Mesothelial cell of epicardium (in vitro differentiated cells): ENCODE results near the gene BNC2. TPM values are rescaled to one million over a fixed set of nuclear protein-coding genes. Genes with fewer than 3 reads are reported as not detected.
"Not testable (repeated sequence)": the region's sequence is repeated elsewhere in the genome, so short reads cannot be mapped to it uniquely, and the experiment has no call there.

Experiments
- DNase-seq, 2 experiments: peaks; one replicate each; pipeline ENCODE4 v3.0.0; 2021; ENCODE audit warnings: low spot score in 2 of 2; ENCODE audit not compliant: unreplicated experiment in 2 of 2
- H3K27ac Mint-ChIP-seq: 2 replicates; pipeline ENCODE4 v1.8.0; 2021; ENCODE audit warnings: mixed read lengths
- H3K27me3 Mint-ChIP-seq: 2 replicates; pipeline ENCODE4 v1.8.0; 2021; ENCODE audit warnings: low read depth, mixed read lengths
- H3K36me3 Mint-ChIP-seq: 2 replicates; pipeline ENCODE4 v1.8.0; 2021; ENCODE audit warnings: mixed read lengths
- H3K4me1 Mint-ChIP-seq: 2 replicates; pipeline ENCODE4 v1.8.0; 2021; ENCODE audit warnings: mixed read lengths
- H3K4me3 Mint-ChIP-seq: 2 replicates; pipeline ENCODE4 v1.8.0; 2021; ENCODE audit warnings: mild to moderate bottlenecking, moderate library complexity, mixed read lengths
- H3K9me3 Mint-ChIP-seq: 2 replicates; pipeline ENCODE4 v1.8.0; 2021; ENCODE audit warnings: mixed read lengths
- total RNA-seq: library from RNA; stranded (reverse); gene quantifications from 3 replicates; pipeline ENCODE4 v1.2.1, GENCODE V29; 2021
- TF ChIP-seq, protein P1 (sequence below): fragments of 200-600 bp; sonication (generic); IDR thresholded peaks from one replicate; pipeline ENCODE4 v1.5.0; 2021; ENCODE audit warnings: antibody characterized with exemption; ENCODE audit not compliant: unreplicated experiment

BNC2 gene
- total RNA-seq, 1 donor from 2014 or later = 45.1 TPM

DNA sequence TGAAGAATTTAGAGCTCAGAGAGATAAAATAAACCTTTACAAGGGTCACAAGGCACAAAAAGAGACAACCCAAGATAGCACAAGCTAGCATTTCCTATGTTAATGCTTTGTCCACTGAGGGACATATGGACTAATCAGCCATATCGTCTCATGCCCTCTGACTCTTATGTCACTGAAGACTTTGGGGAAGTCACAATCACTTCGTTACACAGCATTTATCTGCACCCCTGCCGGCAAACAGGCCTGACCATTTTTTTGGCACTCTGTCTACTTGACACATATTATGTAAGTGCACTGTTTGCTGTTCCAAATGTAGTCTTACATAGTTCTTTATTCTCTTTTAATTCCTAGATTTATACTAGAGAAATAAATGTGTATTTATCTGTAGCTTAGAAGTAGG, 13.9 kb upstream of the BNC2 start:
- Mint-ChIP-seq H3K27ac (no peak overlapping the region), H3K4me3 (no peak overlapping the region), H3K27me3 (no peaks in the 10 kb centered on the region), H3K9me3 (peaks cover 6% of the 10 kb centered on the region), H3K4me1 (no peaks in the 10 kb centered on the region), H3K36me3 (no peaks in the 10 kb centered on the region)
- no peak for DNase-seq
- TF ChIP-seq, protein P1, sequence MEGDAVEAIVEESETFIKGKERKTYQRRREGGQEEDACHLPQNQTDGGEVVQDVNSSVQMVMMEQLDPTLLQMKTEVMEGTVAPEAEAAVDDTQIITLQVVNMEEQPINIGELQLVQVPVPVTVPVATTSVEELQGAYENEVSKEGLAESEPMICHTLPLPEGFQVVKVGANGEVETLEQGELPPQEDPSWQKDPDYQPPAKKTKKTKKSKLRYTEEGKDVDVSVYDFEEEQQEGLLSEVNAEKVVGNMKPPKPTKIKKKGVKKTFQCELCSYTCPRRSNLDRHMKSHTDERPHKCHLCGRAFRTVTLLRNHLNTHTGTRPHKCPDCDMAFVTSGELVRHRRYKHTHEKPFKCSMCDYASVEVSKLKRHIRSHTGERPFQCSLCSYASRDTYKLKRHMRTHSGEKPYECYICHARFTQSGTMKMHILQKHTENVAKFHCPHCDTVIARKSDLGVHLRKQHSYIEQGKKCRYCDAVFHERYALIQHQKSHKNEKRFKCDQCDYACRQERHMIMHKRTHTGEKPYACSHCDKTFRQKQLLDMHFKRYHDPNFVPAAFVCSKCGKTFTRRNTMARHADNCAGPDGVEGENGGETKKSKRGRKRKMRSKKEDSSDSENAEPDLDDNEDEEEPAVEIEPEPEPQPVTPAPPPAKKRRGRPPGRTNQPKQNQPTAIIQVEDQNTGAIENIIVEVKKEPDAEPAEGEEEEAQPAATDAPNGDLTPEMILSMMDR = no peak

DNA sequence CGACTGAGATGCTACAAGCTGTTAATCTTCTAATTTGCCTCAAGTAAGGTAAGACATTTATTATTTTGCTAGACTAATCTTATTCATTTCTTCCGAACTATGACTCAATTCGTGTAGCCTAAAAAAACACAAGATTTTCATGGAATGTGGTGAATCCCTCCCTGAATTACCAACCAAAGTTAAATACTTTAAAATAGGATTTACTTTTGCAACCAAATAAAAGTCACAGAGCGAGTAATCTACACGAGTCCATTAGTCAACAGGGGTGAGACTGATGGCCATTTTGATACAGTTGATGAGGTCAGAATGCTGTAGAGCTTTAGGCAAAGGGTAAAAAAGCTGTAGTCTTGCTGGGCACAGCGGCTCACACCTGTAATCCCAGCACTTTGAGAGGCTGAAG, 13.1 kb upstream of the BNC2 start:
- DNase-seq = no peak
- Mint-ChIP-seq H3K27me3 (no peaks in the 10 kb centered on the region), H3K27ac (no peak overlapping the region), H3K4me1 (no peaks in the 10 kb centered on the region), H3K9me3 (peaks cover 6% of the 10 kb centered on the region), H3K4me3 (no peak overlapping the region), H3K36me3 (no peaks in the 10 kb centered on the region)
- TF ChIP-seq, protein P1 = no peak

DNA sequence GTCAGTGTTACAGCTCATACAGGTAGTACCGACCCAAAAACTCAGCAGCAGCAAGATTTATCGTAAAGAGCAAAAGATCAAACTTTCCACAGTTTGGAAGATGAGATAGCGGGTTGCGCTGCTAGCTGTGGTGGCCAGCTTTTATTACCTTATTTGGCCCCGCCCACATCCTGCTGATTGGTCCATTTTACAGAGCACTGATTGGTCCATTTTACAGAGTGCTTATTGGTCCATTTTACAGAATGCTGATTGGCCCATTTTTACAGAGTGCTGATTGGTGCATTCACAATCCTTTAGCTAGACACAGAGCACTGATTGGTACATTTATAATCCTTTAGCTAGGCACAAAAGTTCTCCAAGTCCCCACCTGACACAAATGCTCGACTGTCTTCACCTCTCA, 12.0 kb upstream of the BNC2 start:
- not testable (repeated sequence) for H3K4me3 Mint-ChIP-seq, H3K4me1 Mint-ChIP-seq, H3K27me3 Mint-ChIP-seq, H3K36me3 Mint-ChIP-seq, DNase-seq, H3K27ac Mint-ChIP-seq, H3K9me3 Mint-ChIP-seq

DNA sequence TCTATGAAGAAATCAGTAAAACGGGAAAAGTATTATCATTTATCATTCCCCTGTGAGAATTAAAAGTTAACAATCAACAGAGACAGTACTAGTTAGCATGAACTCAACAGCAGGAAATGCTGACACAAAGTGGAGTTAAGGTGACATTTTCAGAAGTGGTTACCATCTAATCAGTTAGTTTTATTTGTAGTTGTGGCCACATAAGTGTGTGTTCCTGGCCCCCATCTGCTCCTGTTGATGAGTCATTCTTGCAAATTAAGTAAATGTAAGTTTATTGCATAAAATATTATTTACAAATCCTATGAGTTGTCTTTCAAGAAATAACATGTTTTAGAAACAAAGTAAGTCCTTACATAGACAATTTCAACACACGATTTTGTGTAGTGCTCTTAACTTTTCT, 8.9 kb upstream of the BNC2 start:
- H3K4me3 Mint-ChIP-seq = no peak overlapping the region
- no peak overlapping the region for H3K27ac Mint-ChIP-seq
- DNase-seq = no peak
- TF ChIP-seq, protein P1 = no peak
- no peaks in the 10 kb centered on the region for H3K36me3 Mint-ChIP-seq
- no peaks in the 10 kb centered on the region for H3K27me3 Mint-ChIP-seq
- peaks cover 3% of the 10 kb centered on the region for H3K9me3 Mint-ChIP-seq
- no peaks in the 10 kb centered on the region for H3K4me1 Mint-ChIP-seq

DNA sequence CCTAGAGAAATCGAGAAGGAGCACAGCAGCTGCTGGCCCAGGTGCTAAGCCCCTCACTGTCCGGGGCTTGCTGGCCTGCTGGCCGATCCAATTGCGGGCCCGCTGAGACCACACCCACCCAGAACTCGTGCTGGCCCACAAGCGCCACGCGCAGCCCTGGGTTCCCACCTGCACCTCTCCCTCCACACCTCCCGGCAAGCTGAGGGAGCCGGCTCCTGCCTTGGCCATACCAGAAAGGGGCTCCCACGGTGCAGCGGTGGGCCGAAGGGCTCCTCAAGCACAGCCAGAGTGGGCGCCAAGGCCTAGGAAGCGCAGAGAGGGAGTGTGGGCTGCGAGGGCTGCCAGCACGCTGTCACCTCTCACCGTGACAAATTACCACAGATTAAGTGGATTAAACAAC, 6.8 kb upstream of the BNC2 start:
- no peaks in the 10 kb centered on the region for H3K27me3 Mint-ChIP-seq
- DNase-seq = no peak
- no peak overlapping the region for H3K27ac Mint-ChIP-seq
- H3K36me3 Mint-ChIP-seq = no peaks in the 10 kb centered on the region
- no peak overlapping the region for H3K4me3 Mint-ChIP-seq
- H3K9me3 Mint-ChIP-seq = peaks cover 2% of the 10 kb centered on the region
- H3K4me1 Mint-ChIP-seq = peaks cover 3% of the 10 kb centered on the region
- TF ChIP-seq, protein P1 = no peak

DNA sequence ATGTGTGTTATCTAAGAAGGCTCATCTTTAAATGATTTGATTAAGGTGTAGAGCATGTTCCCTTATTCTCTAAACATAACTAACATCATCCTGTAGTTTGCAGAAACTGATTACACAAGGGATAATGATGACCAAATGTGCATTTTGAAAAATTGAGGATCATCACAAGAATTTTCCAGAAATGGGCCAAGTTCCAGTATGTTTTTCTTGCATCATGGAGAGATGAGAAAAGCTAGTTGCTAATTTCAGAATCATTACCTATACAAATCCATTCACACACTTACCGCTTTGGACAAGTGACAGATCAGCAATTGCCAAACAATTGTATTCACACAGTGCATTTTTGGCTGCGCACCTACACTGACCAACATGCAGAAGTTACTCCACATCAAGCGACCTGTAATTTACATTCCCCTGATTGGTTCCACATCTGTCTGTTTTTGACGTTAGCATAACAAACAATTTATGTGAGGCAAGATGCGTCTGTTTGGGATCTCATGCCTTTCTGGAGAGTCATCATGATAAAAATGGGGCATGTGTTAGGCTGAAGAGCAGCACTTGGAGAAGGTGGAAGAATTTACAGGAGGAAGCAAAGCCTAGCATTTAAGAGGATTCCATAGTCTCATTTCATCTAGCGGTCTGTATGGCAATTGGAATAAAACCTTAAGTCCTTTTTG, 2.8 kb upstream of the BNC2 start:
- no peaks in the 10 kb centered on the region for H3K9me3 Mint-ChIP-seq
- H3K4me3 Mint-ChIP-seq = no peak overlapping the region
- TF ChIP-seq, protein P1 = no peak
- H3K27me3 Mint-ChIP-seq = no peaks in the 10 kb centered on the region
- H3K36me3 Mint-ChIP-seq = no peaks in the 10 kb centered on the region
- peaks cover 26% of the 10 kb centered on the region for H3K4me1 Mint-ChIP-seq
- no peak for DNase-seq
- no peak overlapping the region for H3K27ac Mint-ChIP-seq
